ENCODE measurements around the gene STARD3NL. TPM values are rescaled to one million over a fixed set of nuclear protein-coding genes. Genes with fewer than 3 reads are reported as not detected.
A peak's percentile ranks its signal among the peaks of the same experiment; 100 is the strongest.

Gene STARD3NL
- total RNA-seq, 2 donors from 2014 or later = 10.9 to 19.7 TPM

GRCh38 chr7:38191791-38192190 lies 13.7 kb downstream of the STARD3NL start:
- no peak overlapping the region for H3K4me3 ChIP-seq
- TF ChIP-seq POLR2A (IDR thresholded peaks at IDR 0.05) = no peak
- TF ChIP-seq CTCF (IDR thresholded peaks at IDR 0.05) = no peak
- DNase-seq = no peak
- no peak for ATAC-seq
- H3K27me3 ChIP-seq = no peaks in the 10 kb centered on the region
- H3K36me3 ChIP-seq (replicated peaks in 1 of 2; ENCODE audit: insufficient read depth in 1 of 2, low read depth in 2 of 2) = no peaks in the 10 kb centered on the region
- intact Hi-C loops (cut with DNase I) = no loop called here
- 96 to 100% methylated on average over 1 of the region's 1 CpG for whole genome bisulfite sequencing, 2 donors
- H3K9me3 ChIP-seq = no peaks in the 10 kb centered on the region
- no peak overlapping the region for H3K27ac ChIP-seq
- peaks cover 1% of the 10 kb centered on the region for H3K4me1 ChIP-seq

- DNase-seq (no peak), ATAC-seq (no peak)
- H3K4me3 ChIP-seq = no peak overlapping the region
- TF ChIP-seq CTCF (IDR thresholded peaks at IDR 0.05) (no peak), POLR2A (IDR thresholded peaks at IDR 0.05) (no peak)
- intact Hi-C loops (cut with DNase I) = no loop called here
- H3K9me3 ChIP-seq = no peaks in the 10 kb centered on the region
- WGBS, 2 donors = 88% methylated on average over 2 of the region's 2 CpGs
- H3K27me3 ChIP-seq = no peaks in the 10 kb centered on the region
- peaks cover 6% of the 10 kb centered on the region for H3K4me1 ChIP-seq
- H3K36me3 ChIP-seq (replicated peaks in 1 of 2; ENCODE audit: insufficient read depth in 1 of 2, low read depth in 2 of 2) = no peaks in the 10 kb centered on the region
- H3K27ac ChIP-seq = no peak overlapping the region
Measured at GRCh38 chr7:38192327-38192726, 14.3 kb downstream of the STARD3NL start.

- H3K27ac ChIP-seq = no peak overlapping the region
Measured at GRCh38 chr7:38195804-38196595, 18.0 kb downstream of the STARD3NL start.

GRCh38 chr7:38198366-38198765 lies 20.3 kb downstream of the STARD3NL start:
- H3K36me3 ChIP-seq (replicated peaks in 1 of 2; ENCODE audit: insufficient read depth in 1 of 2, low read depth in 2 of 2) = no peaks in the 10 kb centered on the region
- ATAC-seq (no peak), DNase-seq (no peak)
- TF ChIP-seq CTCF (IDR thresholded peaks at IDR 0.05) (no peak), POLR2A (IDR thresholded peaks at IDR 0.05) (no peak)
- H3K9me3 ChIP-seq = no peaks in the 10 kb centered on the region
- intact Hi-C loops (cut with DNase I) = no loop called here
- no peak overlapping the region for H3K27ac ChIP-seq
- no peaks in the 10 kb centered on the region for H3K27me3 ChIP-seq
- H3K4me3 ChIP-seq = no peak overlapping the region
- peaks cover 40% of the 10 kb centered on the region for H3K4me1 ChIP-seq

More at GRCh38 chr7:38195804-38196595, 18.0 kb downstream of the STARD3NL start:
- Histone ChIP-seq H3K4me1 (peaks cover 39% of the 10 kb centered on the region), H3K27me3 (no peaks in the 10 kb centered on the region), H3K4me3 (no peak overlapping the region), H3K36me3 (replicated peaks in 1 of 2; ENCODE audit: insufficient read depth in 1 of 2, low read depth in 2 of 2) (no peaks in the 10 kb centered on the region), H3K9me3 (no peaks in the 10 kb centered on the region)
- WGBS, 2 donors = 69 to 85% methylated on average over 4 of the region's 4 CpGs
- intact Hi-C loops (cut with DNase I) = no loop called here
- no peak for ATAC-seq
- DNase-seq = no peak
- TF ChIP-seq CTCF (IDR thresholded peaks at IDR 0.05) = no peak
- no peak for TF ChIP-seq POLR2A (IDR thresholded peaks at IDR 0.05)

- TF ChIP-seq CTCF (IDR thresholded peaks at IDR 0.05) = no peak
- no peak for TF ChIP-seq POLR2A (IDR thresholded peaks at IDR 0.05)
- DNase-seq = no peak
- H3K36me3 ChIP-seq (replicated peaks in 1 of 2; ENCODE audit: insufficient read depth in 1 of 2, low read depth in 2 of 2) = no peaks in the 10 kb centered on the region
- H3K27me3 ChIP-seq = no peaks in the 10 kb centered on the region
- intact Hi-C loops (cut with DNase I) = no loop called here
- H3K27ac ChIP-seq = no peak overlapping the region
- 20 to 29% methylated on average over 2 of the region's 2 CpGs for WGBS, 2 donors
- H3K9me3 ChIP-seq = no peaks in the 10 kb centered on the region
- H3K4me3 ChIP-seq = no peak overlapping the region
- ATAC-seq = peak; percentile 45
- peaks cover 40% of the 10 kb centered on the region for H3K4me1 ChIP-seq
Measured at GRCh38 chr7:38199154-38199553, 21.1 kb downstream of the STARD3NL start.

All from body of pancreas (tissue), 4 donors.